ENCODE measurements around the gene ZBTB8A.
"Not testable (repeated sequence)": the region's sequence is repeated elsewhere in the genome, so short reads cannot be mapped to it uniquely, and the experiment has no call there.

The ZBTB8A gene

DNA sequence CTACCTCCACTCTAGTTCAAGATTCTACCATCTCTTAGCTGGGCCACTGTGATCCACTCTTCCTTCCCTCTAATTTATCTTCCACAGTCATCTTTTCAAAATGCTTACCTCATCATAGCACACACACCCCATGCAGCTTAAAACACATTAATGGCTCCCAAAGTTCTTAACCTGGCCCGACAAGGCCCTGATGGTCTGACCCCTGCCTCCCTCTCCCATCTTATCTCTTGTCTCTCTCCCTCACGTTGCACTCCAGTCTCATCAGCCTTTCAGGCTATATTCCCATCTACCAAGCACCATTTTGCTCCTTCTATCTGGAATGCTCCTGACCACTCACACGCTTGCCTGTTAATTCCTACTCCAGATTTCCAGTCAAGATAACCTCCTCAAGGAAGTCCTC is 2.5 kb upstream of the ZBTB8A start:
- no peak for DNase-seq (ENCODE audit: low spot score)

GRCh38 chr1:32539584-32540571 is 651 bp downstream of the ZBTB8A start:
- peak; percentile 51 for DNase-seq (ENCODE audit: low spot score)

DNA sequence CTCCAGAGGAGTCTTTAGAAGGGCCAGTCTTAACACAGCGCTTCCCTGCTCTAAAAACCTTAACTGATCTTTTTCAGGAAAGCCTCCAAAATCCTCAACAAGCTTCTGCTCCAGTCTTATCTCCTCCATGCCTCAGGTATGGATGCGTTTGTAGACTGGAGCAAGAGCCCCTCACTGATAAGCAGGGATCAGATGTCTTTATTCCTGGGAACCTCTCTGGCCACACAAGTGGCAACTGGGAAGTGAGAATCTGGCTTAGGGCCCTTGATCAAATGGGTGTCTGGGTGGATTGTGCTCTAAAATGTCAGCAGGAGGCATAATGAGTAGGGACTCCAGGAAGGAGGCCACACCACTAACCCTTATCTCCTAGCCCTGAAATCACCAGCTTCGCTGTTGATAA is 1.4 kb downstream of the ZBTB8A start:
- no peak for DNase-seq (ENCODE audit: low spot score)

- no peak for DNase-seq (ENCODE audit: low spot score)
These were observed 1.9 kb downstream of the ZBTB8A start for GRCh38 chr1:32541064-32541566.

DNA sequence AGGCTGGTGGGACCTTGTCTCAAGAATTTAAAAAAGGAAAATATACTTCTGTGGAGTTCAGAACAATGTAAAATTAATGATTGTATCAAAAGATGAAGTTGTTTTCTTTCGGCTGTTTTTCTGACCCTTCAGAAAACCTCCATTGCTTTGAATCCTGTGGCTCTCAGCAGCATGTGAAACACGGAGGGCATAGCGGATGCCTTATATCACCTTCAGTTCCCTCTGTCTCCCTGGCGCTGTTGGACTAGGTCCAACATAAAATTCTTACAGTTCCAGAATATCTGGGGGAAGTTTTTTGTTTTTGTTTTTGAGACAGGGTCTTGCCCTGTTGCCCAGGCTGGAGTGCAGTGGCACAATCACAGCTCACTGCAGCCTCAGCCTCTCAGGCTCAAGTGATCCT is 7.4 kb downstream of the ZBTB8A start:
- no peak for DNase-seq (ENCODE audit: low spot score)

- DNase-seq (ENCODE audit: low spot score) = no peak
These were observed 10.4 kb downstream of the ZBTB8A start for GRCh38 chr1:32549616-32550015.

GRCh38 chr1:32554288-32554687 is 15.1 kb downstream of the ZBTB8A start:
- DNase-seq (ENCODE audit: low spot score) = no peak

GRCh38 chr1:32557035-32557434 is 17.8 kb downstream of the ZBTB8A start:
- not testable (repeated sequence) for DNase-seq (ENCODE audit: low spot score)

GRCh38 chr1:32557812-32558211 is 18.6 kb downstream of the ZBTB8A start:
- DNase-seq (ENCODE audit: low spot score) = no peak

GRCh38 chr1:32568929-32569328 is 29.7 kb downstream of the ZBTB8A start:
- no peak for DNase-seq (ENCODE audit: low spot score)

DNA sequence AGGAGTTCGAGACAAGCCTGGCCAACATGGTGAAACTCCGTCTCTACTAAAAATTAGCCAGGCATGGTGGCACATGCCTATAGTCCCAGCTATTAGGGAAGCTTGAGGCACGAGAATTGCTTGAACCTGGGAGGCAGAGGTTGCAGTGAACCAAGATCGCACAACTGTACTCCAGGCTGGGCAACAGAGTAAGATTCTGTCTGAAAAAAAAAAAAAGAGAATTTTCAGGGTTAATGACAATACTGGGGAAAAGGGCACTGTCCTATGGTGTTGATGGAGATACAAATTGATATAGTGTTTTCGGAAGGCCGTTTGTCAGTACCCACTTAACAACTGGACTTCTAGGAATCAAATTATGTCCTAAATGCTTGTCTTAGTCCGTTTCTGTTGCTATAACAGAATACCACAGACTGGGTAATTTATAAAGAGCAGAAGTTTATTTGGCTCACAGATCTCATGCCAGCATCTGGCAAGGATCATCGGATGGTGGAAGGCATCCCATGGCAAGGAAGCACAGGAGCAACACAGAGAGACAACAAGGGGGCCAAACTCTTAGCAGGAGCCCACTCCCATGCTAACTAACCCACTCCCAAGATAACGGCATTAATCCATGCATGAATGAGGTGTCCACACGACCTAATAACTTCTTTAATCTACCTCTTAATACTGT is 41.3 kb downstream of the ZBTB8A start:
- DNase-seq (ENCODE audit: low spot score) = no peak

DNA sequence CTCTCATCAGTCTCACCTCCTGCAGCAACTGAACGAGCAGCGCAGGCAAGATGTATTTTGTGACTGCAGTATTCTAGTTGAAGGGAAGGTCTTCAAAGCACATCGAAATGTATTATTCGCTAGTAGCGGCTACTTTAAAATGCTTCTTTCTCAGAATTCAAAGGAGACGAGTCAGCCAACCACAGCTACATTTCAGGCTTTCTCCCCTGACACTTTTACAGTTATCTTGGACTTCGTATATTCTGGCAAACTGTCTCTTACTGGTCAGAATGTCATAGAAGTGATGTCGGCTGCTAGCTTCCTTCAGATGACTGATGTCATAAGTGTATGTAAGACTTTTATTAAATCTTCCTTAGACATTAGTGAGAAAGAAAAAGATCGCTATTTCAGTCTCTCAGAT is 53.7 kb downstream of the ZBTB8A start:
- no peak for DNase-seq (ENCODE audit: low spot score)

DNA sequence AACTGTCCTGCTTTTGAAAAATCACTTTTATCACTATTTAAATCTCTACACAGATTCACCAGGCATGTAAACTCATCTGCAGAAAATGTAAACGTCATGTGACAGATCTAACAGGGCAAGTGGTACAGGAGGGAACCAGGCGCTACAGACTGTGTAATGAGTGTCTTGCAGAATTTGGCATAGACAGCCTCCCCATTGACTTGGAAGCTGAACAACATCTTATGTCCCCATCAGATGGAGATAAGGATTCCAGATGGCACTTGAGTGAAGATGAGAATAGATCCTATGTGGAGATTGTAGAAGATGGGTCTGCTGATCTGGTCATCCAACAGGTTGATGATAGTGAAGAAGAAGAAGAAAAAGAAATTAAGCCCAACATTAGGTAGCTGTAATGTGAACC is 60.8 kb downstream of the ZBTB8A start:
- DNase-seq (ENCODE audit: low spot score) = no peak

- DNase-seq (ENCODE audit: low spot score) = no peak
These were observed 66.6 kb downstream of the ZBTB8A start for GRCh38 chr1:32605711-32606424.

DNA sequence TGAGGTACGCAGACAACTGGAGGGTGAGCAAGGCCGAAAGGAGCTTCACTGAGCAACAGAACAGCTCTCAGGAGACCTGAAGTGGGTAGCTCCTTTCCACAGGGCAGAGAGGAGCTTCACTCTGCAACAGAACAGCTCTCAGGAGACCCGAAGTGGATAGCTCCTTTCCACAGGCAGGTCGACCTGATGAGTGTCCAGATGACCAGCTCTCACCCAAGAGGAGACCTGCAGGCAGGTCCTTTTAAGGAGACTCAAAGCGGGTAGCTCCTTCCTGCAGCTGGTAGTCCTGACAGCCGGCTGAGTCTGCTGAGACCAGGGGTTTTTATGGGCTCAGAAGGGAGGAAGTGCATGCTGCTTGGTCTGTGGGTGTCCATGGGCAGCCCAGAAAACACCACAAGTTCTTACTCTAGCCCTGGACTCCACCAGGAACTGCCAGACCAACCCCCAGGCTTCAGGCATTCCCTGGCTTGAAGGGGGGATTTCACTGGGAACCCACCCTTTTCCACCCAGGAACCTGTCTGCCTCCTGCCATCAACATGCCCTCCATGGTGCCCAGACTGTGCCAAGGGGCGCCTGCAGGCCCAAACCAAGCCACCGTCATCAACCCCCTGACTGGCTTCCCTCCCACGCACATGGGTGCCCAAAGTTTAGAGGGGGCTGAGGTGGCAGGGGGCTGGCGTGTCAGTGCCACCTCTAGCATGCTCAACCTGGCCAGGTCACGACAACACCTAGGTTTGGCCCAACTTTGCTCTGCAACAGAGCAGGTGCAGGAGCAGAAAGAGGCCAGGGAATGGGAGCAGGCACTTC is 67.5 kb downstream of the ZBTB8A start:
- no peak for DNase-seq (ENCODE audit: low spot score)

- no peak for DNase-seq (ENCODE audit: low spot score)
These were observed 70.0 kb downstream of the ZBTB8A start for GRCh38 chr1:32609180-32609579.

DNA sequence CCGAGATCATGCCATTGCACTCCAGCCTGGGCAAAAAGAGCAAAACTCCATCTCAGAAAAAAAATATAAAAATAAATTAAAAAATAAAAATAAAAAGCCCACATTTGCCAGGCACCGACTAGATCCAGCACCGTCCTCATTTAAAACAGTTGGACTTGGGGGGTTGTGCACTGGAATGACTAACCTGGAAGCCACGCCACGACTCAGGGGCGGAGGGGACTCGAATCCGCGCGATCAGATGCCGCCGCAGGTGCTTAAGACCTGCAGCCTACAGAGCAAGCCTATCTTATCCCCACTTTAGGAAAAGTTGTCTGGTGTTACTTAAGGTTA is 72.6 kb downstream of the ZBTB8A start:
- DNase-seq (ENCODE audit: low spot score) = no peak

DNA sequence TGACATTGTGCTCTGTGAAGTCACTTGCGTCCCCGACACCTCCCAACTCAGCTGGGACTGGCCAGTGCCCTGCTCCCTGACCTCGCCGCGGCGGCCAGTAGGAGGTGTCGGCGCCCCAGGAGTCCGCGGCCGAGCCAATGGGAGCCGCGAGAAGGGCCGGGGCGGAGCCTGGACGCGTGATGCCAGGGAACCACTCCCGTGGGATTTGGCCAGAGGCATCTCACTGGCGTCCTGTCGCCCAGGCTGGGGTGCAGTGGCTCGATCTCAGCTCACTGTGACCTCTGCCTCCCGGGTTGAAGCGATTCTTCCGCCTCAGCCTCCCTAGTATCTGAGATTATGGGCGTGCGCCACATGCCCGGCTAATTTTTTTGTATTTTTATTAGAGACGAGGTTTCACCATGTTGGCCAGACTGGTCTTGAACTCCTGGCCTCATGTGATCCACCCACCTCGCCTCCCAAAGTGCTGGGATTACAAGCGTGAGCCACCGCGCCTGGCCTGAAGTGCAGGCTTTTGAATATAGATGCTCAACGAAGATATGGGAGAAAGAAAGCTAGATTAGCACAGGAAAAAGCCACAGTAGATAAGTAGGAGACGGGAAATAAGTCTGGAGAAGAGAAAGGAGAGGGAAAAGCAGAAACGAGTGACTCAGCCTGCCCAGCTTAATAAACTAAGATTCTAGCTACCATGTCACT is 73.1 kb downstream of the ZBTB8A start:
- DNase-seq (ENCODE audit: low spot score) = peak; percentile 83

DNA sequence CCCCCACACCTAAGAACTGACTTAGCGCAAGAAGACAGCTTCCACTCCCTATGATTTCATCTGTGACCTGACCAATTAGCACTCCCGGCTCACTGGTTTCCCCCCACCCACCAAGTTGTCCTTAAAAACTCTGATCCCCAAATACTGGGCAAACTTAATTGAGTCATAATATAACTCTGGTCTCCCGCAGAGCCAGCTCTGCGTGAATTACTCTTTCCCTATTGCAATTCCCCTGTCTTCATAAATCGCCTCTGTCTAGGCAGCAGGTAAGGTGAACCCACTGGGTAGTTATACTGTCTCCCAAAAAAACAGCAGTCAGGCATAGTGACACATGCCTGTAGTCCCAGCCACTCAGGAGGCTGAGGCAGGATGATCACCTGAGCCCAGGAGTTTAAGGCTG is 74.2 kb downstream of the ZBTB8A start:
- no peak for DNase-seq (ENCODE audit: low spot score)

GRCh38 chr1:32618673-32619221 is 79.5 kb downstream of the ZBTB8A start:
- DNase-seq (ENCODE audit: low spot score) = no peak

Data from SW480 (cell line).